ENCODE data around the gene TWIST2.

GRCh38 chr2:238954841-238955591, 107.1 kb downstream of the TWIST2 start:
- TF ChIP-seq POLR2A (IDR thresholded peaks at IDR 0.05) (no peak), CTCF (IDR thresholded peaks at IDR 0.05) (no peak)
